GM18867 (cell line): ENCODE results near the gene INHA.

Source experiments
- ATAC-seq: cut with Tn5 transposase; IDR thresholded peaks from one replicate; pipeline ENCODE4 v1.9.1; 2021; ENCODE audit warnings: mild to moderate bottlenecking, moderate library complexity; ENCODE audit not compliant: unreplicated experiment

INHA gene

GRCh38 chr2:219611306-219611705, 39.2 kb downstream of the INHA start:
- ATAC-seq = no peak

- ATAC-seq = no peak
Observed at GRCh38 chr2:219611866-219612576, 39.9 kb downstream of the INHA start.

- ATAC-seq = no peak
Observed at GRCh38 chr2:219612577-219613286, 40.6 kb downstream of the INHA start.

GRCh38 chr2:219613461-219614070, 41.5 kb downstream of the INHA start:
- no peak for ATAC-seq

DNA sequence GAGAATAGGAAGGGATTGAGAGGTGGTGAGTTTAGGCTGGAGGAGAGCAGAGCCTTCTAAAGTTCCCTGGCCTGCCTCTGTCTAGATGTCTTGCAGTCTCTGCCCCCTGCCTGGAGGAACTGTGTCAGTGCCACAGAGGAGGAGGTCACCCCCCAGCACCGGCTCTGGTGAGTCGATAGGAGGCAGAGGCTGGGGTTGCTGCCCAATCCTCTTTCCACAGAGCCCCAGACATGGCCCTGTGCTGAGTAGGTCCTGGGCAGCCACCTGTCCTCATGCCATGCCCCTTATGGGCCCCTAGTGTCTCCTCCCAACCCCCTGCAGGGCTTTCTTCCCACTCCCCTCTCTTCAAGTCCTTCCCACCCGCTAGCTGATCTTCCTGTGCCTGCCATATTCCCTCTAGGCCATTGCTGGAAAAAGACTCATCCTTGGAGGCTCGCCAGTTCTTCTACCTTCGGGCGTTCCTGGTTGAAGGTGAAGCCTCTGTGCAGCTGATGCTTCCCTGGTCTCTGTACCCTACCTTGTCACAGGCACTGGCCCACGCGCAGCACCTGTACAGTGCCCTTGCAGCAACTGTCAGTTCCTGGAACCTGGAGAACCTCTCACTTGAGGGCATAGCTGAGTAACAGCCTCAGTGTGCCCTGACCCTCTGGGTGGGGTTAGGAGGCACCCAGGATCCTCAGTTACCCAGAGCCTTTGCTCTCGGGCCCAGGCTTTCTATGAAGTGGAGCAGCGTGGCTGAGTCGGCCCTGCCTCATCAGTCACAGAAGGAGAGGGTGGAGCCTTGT, 42.2 kb downstream of the INHA start:
- ATAC-seq = no peak

DNA sequence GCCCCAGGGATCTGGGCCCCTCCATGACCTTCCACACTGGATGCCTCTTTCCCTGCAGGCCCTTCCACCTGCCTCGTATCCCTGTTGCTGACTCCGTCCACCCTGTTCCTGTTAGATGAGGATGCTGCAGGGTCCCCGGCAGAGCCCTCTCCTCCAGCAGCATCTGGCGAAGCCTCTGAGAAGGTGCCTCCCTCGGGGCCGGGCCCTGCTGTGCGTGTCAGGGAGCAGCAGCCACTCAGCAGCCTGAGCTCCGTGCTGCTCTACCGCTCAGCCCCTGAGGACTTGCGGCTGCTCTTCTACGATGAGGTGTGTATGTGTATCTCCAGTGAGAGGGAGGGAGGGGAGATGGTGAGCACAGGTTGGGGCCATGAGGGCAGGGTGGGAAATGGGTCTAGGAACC, 42.9 kb downstream of the INHA start:
- ATAC-seq = no peak

DNA sequence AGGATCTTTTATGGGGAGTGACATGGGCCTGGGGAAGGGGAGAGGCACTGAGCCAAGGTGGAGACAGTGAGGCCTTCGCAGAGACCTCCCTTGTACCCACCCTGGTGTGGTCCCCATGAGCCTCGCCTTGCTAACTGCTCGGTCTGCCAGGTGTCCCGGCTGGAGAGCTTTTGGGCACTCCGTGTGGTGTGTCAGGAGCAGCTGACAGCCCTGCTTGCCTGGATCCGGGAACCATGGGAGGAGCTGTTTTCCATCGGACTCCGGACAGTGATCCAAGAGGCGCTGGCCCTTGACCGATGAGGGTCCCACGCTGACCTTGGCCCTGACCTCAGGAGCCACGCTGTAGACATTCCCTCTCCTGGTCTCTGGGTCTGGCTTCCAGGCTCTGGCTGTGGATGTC, 43.8 kb downstream of the INHA start:
- no peak for ATAC-seq

GRCh38 chr2:219616550-219616949, 44.4 kb downstream of the INHA start:
- ATAC-seq = no peak

DNA sequence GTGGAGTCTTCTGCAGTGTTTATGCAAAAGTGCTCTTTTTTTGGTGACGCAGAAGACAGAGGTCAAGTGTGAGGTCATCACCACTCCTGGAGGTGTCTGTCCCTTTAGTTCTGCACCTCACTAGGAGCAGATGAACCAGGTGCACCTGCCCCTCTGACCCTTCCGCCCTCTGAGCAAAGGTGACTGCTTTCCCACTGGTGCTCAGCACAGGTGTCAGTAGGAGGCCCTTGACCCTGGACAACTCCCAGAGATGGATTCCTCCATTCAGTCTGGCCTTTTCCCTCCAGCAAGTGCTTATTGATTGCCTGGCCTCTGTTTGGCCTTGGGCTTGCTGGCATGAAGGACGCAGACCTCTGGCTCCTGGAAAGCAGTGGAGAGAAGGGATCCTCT, 46.6 kb downstream of the INHA start:
- ATAC-seq = no peak

- ATAC-seq = no peak
Observed at GRCh38 chr2:219619235-219619634, 47.1 kb downstream of the INHA start.

- no peak for ATAC-seq
Observed at GRCh38 chr2:219620546-219620945, 48.4 kb downstream of the INHA start.

DNA sequence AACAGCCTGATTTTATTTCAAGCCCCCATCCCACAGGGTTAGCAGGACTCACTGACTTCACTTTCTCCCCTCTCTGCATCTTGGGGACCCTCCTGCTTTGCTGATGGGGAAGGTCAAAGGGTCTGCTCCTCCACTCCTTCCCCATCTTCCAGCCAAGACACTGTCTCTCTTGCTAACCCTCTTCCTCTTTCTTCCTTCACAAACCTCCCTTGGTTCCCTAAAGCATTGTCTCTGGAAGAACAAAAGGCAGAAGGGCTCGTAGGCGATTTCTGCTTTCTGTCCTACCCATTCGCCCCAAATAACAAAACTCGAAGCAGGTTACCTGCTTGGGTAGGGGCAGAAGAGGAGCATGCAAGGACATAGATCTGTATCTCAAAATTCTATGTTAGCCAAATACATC, 49.8 kb downstream of the INHA start:
- ATAC-seq = no peak

DNA sequence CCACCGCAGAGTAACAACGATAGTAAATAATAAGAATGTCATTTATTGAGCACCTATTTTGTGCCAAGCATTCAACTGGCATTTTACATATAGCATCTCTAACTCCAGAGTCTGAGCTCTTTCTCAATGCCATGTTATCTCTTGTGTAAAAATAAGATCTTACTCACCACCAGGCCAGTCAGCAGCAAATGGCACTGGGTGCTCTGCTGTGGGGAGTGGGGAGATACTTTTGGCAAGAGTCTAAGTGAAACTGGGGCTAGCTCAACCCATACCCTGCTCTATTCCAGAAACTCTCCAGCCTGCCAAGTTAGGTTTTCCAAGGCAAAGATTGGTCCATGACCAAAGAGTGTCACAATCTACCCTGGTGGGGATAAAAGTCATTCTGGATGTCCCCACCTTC, 50.4 kb downstream of the INHA start:
- no peak for ATAC-seq

- ATAC-seq = no peak
Observed at GRCh38 chr2:219624565-219624964, 52.5 kb downstream of the INHA start.

- ATAC-seq = no peak
Observed at GRCh38 chr2:219625179-219625578, 53.1 kb downstream of the INHA start.
